NB4 (cell line): ENCODE results near the gene CDH4.

ENCODE experiments used
- MAX ChIP-seq: IDR thresholded peaks from 2 replicates; pipeline ENCODE4 v1.6.1; 2011; ENCODE audit warnings: low read depth, low read length
- MYC ChIP-seq: IDR thresholded peaks from 2 replicates; pipeline ENCODE4 v1.6.1; 2011; ENCODE audit warnings: low read depth, low read length
- POLR2A ChIP-seq: IDR thresholded peaks from 2 replicates; pipeline ENCODE4 v1.6.1; 2011; ENCODE audit warnings: mild to moderate bottlenecking; ENCODE audit not compliant: insufficient read length; ENCODE audit errors: extremely low read depth
- TF ChIP-seq, protein P1 (sequence below): IDR thresholded peaks from one replicate; pipeline ENCODE4 v1.5.1; 2012; ENCODE audit warnings: low read depth, low read length

DNA sequence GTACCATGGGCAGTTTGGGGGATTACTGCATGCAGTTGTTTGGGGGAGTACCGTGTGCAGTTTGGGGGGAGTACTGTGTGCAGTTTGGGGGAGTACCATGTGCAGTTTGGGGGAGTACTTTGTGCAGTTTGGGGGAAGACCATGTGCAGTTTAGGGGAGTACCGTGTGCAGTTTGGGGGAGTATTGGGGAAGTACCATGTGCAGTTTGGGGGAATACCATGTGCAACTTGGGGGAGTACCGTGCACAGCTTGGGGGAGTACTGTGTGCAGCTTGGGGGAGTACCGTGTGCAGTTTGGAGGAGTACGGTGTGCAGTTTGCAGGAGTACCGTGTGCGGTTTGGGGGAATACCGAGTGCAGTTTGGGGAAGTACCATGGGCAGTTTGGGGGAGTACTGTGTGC lies 22.3 kb downstream of the CDH4 start:
- no peak for TF ChIP-seq POLR2A
- TF ChIP-seq, protein P1, sequence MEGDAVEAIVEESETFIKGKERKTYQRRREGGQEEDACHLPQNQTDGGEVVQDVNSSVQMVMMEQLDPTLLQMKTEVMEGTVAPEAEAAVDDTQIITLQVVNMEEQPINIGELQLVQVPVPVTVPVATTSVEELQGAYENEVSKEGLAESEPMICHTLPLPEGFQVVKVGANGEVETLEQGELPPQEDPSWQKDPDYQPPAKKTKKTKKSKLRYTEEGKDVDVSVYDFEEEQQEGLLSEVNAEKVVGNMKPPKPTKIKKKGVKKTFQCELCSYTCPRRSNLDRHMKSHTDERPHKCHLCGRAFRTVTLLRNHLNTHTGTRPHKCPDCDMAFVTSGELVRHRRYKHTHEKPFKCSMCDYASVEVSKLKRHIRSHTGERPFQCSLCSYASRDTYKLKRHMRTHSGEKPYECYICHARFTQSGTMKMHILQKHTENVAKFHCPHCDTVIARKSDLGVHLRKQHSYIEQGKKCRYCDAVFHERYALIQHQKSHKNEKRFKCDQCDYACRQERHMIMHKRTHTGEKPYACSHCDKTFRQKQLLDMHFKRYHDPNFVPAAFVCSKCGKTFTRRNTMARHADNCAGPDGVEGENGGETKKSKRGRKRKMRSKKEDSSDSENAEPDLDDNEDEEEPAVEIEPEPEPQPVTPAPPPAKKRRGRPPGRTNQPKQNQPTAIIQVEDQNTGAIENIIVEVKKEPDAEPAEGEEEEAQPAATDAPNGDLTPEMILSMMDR = no peak
- no peak for TF ChIP-seq MAX
- TF ChIP-seq MYC = no peak
